ENCODE data around the gene REEP5. TPM values are rescaled to one million over a fixed set of nuclear protein-coding genes. Genes with fewer than 3 reads are reported as not detected.

REEP5 gene
- total and polyA plus RNA-seq, 2 of the 4 experiments (the other 2 are of a cell fraction) = 49.3 to 82.0 TPM

- BruUV-seq (replicated peaks) = no TSS peak
- no peak for ATAC-seq (ENCODE audit: low read depth)
- in situ Hi-C loops (cut with MboI; ENCODE audit: low sequenced_read_pairs) = no loop called here
These were observed 8.0 kb upstream of the REEP5 start for GRCh38 chr5:112930082-112930344.

More at GRCh38 chr5:112930082-112930344, 8.0 kb upstream of the REEP5 start:
- H2AK9ac ChIP-seq (replicated peaks; ENCODE audit: low read depth, low read length, poor library complexity) = no peak overlapping the region
- DNase-seq = no peak
- no peak overlapping the region for H2AFZ ChIP-seq (replicated peaks; ENCODE audit: low read length, poor library complexity)
- H2BK15ac ChIP-seq (ENCODE audit: low read depth, low read length) = no peak overlapping the region
- H3K4me2 ChIP-seq (ENCODE audit: low read depth, low read length) = no peak overlapping the region
- H3K4ac ChIP-seq (ENCODE audit: low read depth, low read length) = no peak overlapping the region
- H3K18ac ChIP-seq (ENCODE audit: low read depth, low read length) = no peak overlapping the region
- no peak overlapping the region for H3K27ac ChIP-seq (ENCODE audit: insufficient read depth, low read length)
- no peak overlapping the region for H2AK5ac ChIP-seq (ENCODE audit: low read depth, low read length)
- H2BK120ac ChIP-seq (ENCODE audit: low read depth, low read length) = no peak overlapping the region
- H2BK20ac ChIP-seq (ENCODE audit: low read depth, low read length) = no peak overlapping the region
- dilution Hi-C loops (cut with HindIII; ENCODE audit: low sequenced_read_pairs, unreplicated experiment) = no loop called here
- TF ChIP-seq RAD21 (IDR thresholded peaks at IDR 0.05; ENCODE audit: low read length) (no peak), ELK1 (IDR thresholded peaks at IDR 0.05; ENCODE audit: borderline replicate concordance, low read depth, low read length) (no peak), MAZ (IDR thresholded peaks at IDR 0.05; ENCODE audit: borderline replicate concordance, low read depth, low read length) (no peak), MXI1 (IDR thresholded peaks at IDR 0.05; ENCODE audit: borderline replicate concordance, low read depth, low read length) (no peak), CHD1 (IDR thresholded peaks at IDR 0.05; ENCODE audit: low read depth, low read length) (no peak), MAFK (IDR thresholded peaks at IDR 0.05; ENCODE audit: low read depth, low read length) (no peak), FOS (IDR thresholded peaks at IDR 0.05; ENCODE audit: low read depth, low read length) (no peak), POLR2A (IDR thresholded peaks at IDR 0.05; ENCODE audit: low read depth, low read length) (no peak), NFE2L2 (IDR thresholded peaks at IDR 0.05; ENCODE audit: low read depth, low read length) (no peak), RFX5 (IDR thresholded peaks at IDR 0.05; ENCODE audit: low read depth, low read length) (no peak)
- intact Hi-C loops (cut with micrococcal nuclease) = no loop called here
- H4K20me1 ChIP-seq (ENCODE audit: insufficient read depth, low read length) = no peaks in the 10 kb centered on the region
- H4K91ac ChIP-seq (ENCODE audit: insufficient read depth, low read depth, low read length) = no peak overlapping the region
- H3K14ac ChIP-seq (replicated peaks; ENCODE audit: low read depth, low read length) = no peak overlapping the region
- H3K9me1 ChIP-seq (ENCODE audit: insufficient read depth, low read length) = peaks cover 2% of the 10 kb centered on the region; the same call in 1 of the 2 replicates
- H3K56ac ChIP-seq (ENCODE audit: extremely low read depth, insufficient read depth, low read length) = no peak overlapping the region
- H2BK5ac ChIP-seq (ENCODE audit: low read depth, low read length, poor library complexity, severe bottlenecking) = no peak overlapping the region
- no CpG with 5 or more reads among the region's 1 CpG for whole genome bisulfite sequencing, 2 experiments (ENCODE audit: extremely low coverage in 2 of 2, insufficient read length in 1 of 2)
- no peak overlapping the region for H4K8ac ChIP-seq (ENCODE audit: low read depth in 2 of 2, low read length in 2 of 2)
- no peak overlapping the region for H3K9ac ChIP-seq (ENCODE audit: low read depth, low read length)
- POLR2A ChIA-PET (ENCODE audit: unreplicated experiment) = no interaction called here
- no peaks in the 10 kb centered on the region for H3K36me3 ChIP-seq (ENCODE audit: control insufficient read depth, insufficient read depth, low read length)
- peaks cover 6% of the 10 kb centered on the region for H3K4me1 ChIP-seq (ENCODE audit: control insufficient read depth, insufficient read depth, low read length)
- no peak overlapping the region for H4K5ac ChIP-seq (ENCODE audit: low read depth, low read length)
- no peak overlapping the region for H3K4me3 ChIP-seq (ENCODE audit: insufficient read depth, low read depth, low read length)
- H3K27me3 ChIP-seq (ENCODE audit: control insufficient read depth, insufficient read depth, low read length) = no peaks in the 10 kb centered on the region
- no peak overlapping the region for H3K23ac ChIP-seq (ENCODE audit: low read depth, low read length)
- no peaks in the 10 kb centered on the region; a peak in 1 of 4 replicates for H3K79me1 ChIP-seq (ENCODE audit: low read depth in 1 of 2, low read length in 2 of 2)
- no peaks in the 10 kb centered on the region for H3K9me3 ChIP-seq (ENCODE audit: control insufficient read depth, insufficient read depth, low read length)
- CTCF ChIA-PET = no interaction called here
